Measurements from ENCODE around the gene SLC39A10.

Gene SLC39A10

GRCh38 chr2:195730912-195731311 lies 73.9 kb downstream of the SLC39A10 start:
- DNase-seq: no peak

GRCh38 chr2:195732574-195732973 lies 75.5 kb downstream of the SLC39A10 start:
- DNase-seq: no peak

GRCh38 chr2:195733831-195734230 lies 76.8 kb downstream of the SLC39A10 start:
- no peak for DNase-seq

GRCh38 chr2:195734395-195734794 lies 77.4 kb downstream of the SLC39A10 start:
- DNase-seq: no peak

GRCh38 chr2:195734931-195735330 lies 77.9 kb downstream of the SLC39A10 start:
- no peak for DNase-seq

- no peak for DNase-seq
These were observed 78.3 kb downstream of the SLC39A10 start for GRCh38 chr2:195735347-195735746.

GRCh38 chr2:195737511-195738325 lies 80.7 kb downstream of the SLC39A10 start:
- DNase-seq: no peak

GRCh38 chr2:195741191-195741590 lies 84.2 kb downstream of the SLC39A10 start:
- DNase-seq: no peak

GRCh38 chr2:195756218-195756942 lies 99.4 kb downstream of the SLC39A10 start:
- no peak for DNase-seq

- no peak for DNase-seq
These were observed 101.8 kb downstream of the SLC39A10 start for GRCh38 chr2:195758846-195759245.

GRCh38 chr2:195759877-195760276 lies 102.9 kb downstream of the SLC39A10 start:
- DNase-seq: no peak

- DNase-seq: no peak
These were observed 106.8 kb downstream of the SLC39A10 start for GRCh38 chr2:195763866-195764265.

GRCh38 chr2:195766691-195767090 lies 109.7 kb downstream of the SLC39A10 start:
- no peak for DNase-seq

GRCh38 chr2:195768431-195768830 lies 111.4 kb downstream of the SLC39A10 start:
- DNase-seq: no peak

GRCh38 chr2:195769975-195770374 lies 112.9 kb downstream of the SLC39A10 start:
- DNase-seq: no peak

- DNase-seq: no peak
These were observed 122.5 kb downstream of the SLC39A10 start for GRCh38 chr2:195779491-195779890.

GRCh38 chr2:195782156-195782555 lies 125.1 kb downstream of the SLC39A10 start:
- no peak for DNase-seq
